HEK293 (cell line): Measurements from ENCODE around the gene ATE1.
A peak's percentile ranks its signal among the peaks of the same experiment; 100 is the strongest.

Experiments
- CTCF ChIA-PET: fragments of 350-600 bp; formaldehyde crosslinking; extraction: SDS; loops from one replicate; lab custom pipeline; 2021; ENCODE audit warnings: antibody characterized with exemption; lab: Yijun Ruan, JAX
- POLR2A ChIA-PET: fragments of 300-600 bp; formaldehyde crosslinking; extraction: SDS; loops from one replicate; lab custom pipeline; 2020; ENCODE audit warnings: antibody characterized with exemption, inconsistent platforms; lab: Yijun Ruan, JAX
- H3K27ac ChIP-seq: fragments of 200-500 bp; sonication (Bioruptor generic); 2 replicates; pipeline ENCODE4 v1.5.1; 2014; ENCODE audit warnings: low read depth, low read length, control low read depth, inconsistent platforms; ENCODE audit errors: extremely low read depth
- H3K36me3 ChIP-seq, 2 experiments: fragments of 200-500 bp in 1 of 2; sonication (Bioruptor generic) in 1 of 2; 1 replicate in 1 of 2; 2 replicates in 1 of 2; pipeline ENCODE4 v1.5.1; 2014 to 2017; ENCODE audit warnings: inconsistent platforms in 2 of 2, low read length in 2 of 2; ENCODE audit not compliant: control insufficient read depth in 2 of 2, insufficient read depth in 1 of 2
- H3K4me1 ChIP-seq: fragments of 200-500 bp; sonication (Bioruptor generic); 2 replicates; pipeline ENCODE4 v1.5.1; 2014; ENCODE audit warnings: mild to moderate bottlenecking, low read length, inconsistent platforms; ENCODE audit not compliant: control insufficient read depth, insufficient read depth
- H3K4me3 ChIP-seq: 2 replicates; pipeline ENCODE4 v1.5.1; 2011; ENCODE audit warnings: low read depth, mild to moderate bottlenecking, control low read depth, low read length, moderate library complexity
- H3K9me3 ChIP-seq: fragments of 200-500 bp; sonication (Bioruptor generic); 2 replicates; pipeline ENCODE4 v1.5.1; 2014; ENCODE audit warnings: low read depth, low read length, inconsistent platforms; ENCODE audit not compliant: control insufficient read depth, insufficient read depth
- BCL6B ChIP-seq: fragments of 450-650 bp; formaldehyde crosslinking; IDR thresholded peaks from 2 replicates; pipeline ENCODE4 v1.5.1; 2017; ENCODE audit warnings: missing biosample characterization, missing genetic modification characterization
- GLIS1 ChIP-seq: fragments of 450-650 bp; formaldehyde crosslinking; IDR thresholded peaks from 2 replicates; pipeline ENCODE4 v1.5.1; 2016; ENCODE audit warnings: missing biosample characterization, missing genetic modification characterization
- HOXA7 ChIP-seq: sonication (generic); formaldehyde crosslinking; IDR thresholded peaks from 2 replicates; pipeline ENCODE4 v1.8.1; 2022; ENCODE audit warnings: missing genetic modification reagents, borderline replicate concordance
- IKZF3 ChIP-seq: fragments of 450-650 bp; IDR thresholded peaks from 2 replicates; pipeline ENCODE4 v1.5.0; 2018; ENCODE audit warnings: missing biosample characterization, mild to moderate bottlenecking, missing genetic modification characterization, moderate library complexity
- KLF16 ChIP-seq: fragments of 450-650 bp; formaldehyde crosslinking; IDR thresholded peaks from 2 replicates; pipeline ENCODE4 v1.5.1; 2017; ENCODE audit warnings: missing biosample characterization, missing genetic modification characterization
- MYNN ChIP-seq: fragments of 450-650 bp; formaldehyde crosslinking; IDR thresholded peaks from 2 replicates; pipeline ENCODE4 v1.5.1; 2016; ENCODE audit warnings: missing biosample characterization, missing genetic modification characterization, borderline replicate concordance
- PRDM6 ChIP-seq: fragments of 450-650 bp; formaldehyde crosslinking; IDR thresholded peaks from 2 replicates; pipeline ENCODE4 v1.5.1; 2017; ENCODE audit warnings: missing biosample characterization, missing genetic modification characterization
- RBAK ChIP-seq: fragments of 450-650 bp; formaldehyde crosslinking; IDR thresholded peaks from 2 replicates; pipeline ENCODE4 v1.5.1; 2016; ENCODE audit warnings: missing biosample characterization, missing genetic modification characterization
- REPIN1 ChIP-seq: fragments of 450-650 bp; formaldehyde crosslinking; IDR thresholded peaks from 2 replicates; pipeline ENCODE4 v1.5.1; 2017; ENCODE audit warnings: missing biosample characterization, missing genetic modification characterization, low read depth
- SP2 ChIP-seq: fragments of 450-650 bp; formaldehyde crosslinking; IDR thresholded peaks from 2 replicates; pipeline ENCODE4 v1.5.1; 2016; ENCODE audit warnings: missing biosample characterization, missing genetic modification characterization
- SP7 ChIP-seq: fragments of 450-650 bp; formaldehyde crosslinking; IDR thresholded peaks from 2 replicates; pipeline ENCODE4 v1.5.1; 2016; ENCODE audit warnings: missing biosample characterization, missing genetic modification characterization
- WT1 ChIP-seq: fragments of 450-650 bp; formaldehyde crosslinking; IDR thresholded peaks from 2 replicates; pipeline ENCODE4 v1.5.1; 2016; ENCODE audit warnings: missing biosample characterization, missing genetic modification characterization
- ZBTB1 ChIP-seq: fragments of 450-650 bp; formaldehyde crosslinking; IDR thresholded peaks from 2 replicates; pipeline ENCODE4 v1.5.1; 2016; ENCODE audit warnings: missing biosample characterization, missing genetic modification characterization
- ZBTB49 ChIP-seq: fragments of 450-650 bp; formaldehyde crosslinking; IDR thresholded peaks from 2 replicates; pipeline ENCODE4 v1.5.1; 2016; ENCODE audit warnings: missing biosample characterization, missing genetic modification characterization, low read depth
- ZNF146 ChIP-seq: fragments of 450-650 bp; formaldehyde crosslinking; IDR thresholded peaks from 2 replicates; pipeline ENCODE4 v1.5.1; 2016; ENCODE audit warnings: missing biosample characterization, missing genetic modification characterization
- ZNF18 ChIP-seq: fragments of 450-650 bp; formaldehyde crosslinking; IDR thresholded peaks from 2 replicates; pipeline ENCODE4 v1.5.1; 2016; ENCODE audit warnings: missing biosample characterization, missing genetic modification characterization
- ZNF366 ChIP-seq: fragments of 450-650 bp; formaldehyde crosslinking; conservative IDR thresholded peaks from 2 replicates; pipeline ENCODE4 v1.5.1; 2016; ENCODE audit warnings: missing biosample characterization, missing genetic modification characterization
- ZNF391 ChIP-seq: fragments of 450-650 bp; formaldehyde crosslinking; IDR thresholded peaks from 2 replicates; pipeline ENCODE4 v1.5.1; 2016; ENCODE audit warnings: low read depth, missing biosample characterization, missing genetic modification characterization, borderline replicate concordance
- ZNF548 ChIP-seq: fragments of 450-650 bp; formaldehyde crosslinking; IDR thresholded peaks from 2 replicates; pipeline ENCODE4 v1.5.1; 2016; ENCODE audit warnings: missing biosample characterization, missing genetic modification characterization
- ZNF558 ChIP-seq: fragments of 450-650 bp; formaldehyde crosslinking; IDR thresholded peaks from 2 replicates; pipeline ENCODE4 v1.5.1; 2016; ENCODE audit warnings: missing biosample characterization, missing genetic modification characterization
- ZNF658 ChIP-seq: fragments of 450-650 bp; formaldehyde crosslinking; IDR thresholded peaks from 2 replicates; pipeline ENCODE4; 2016; ENCODE audit warnings: missing biosample characterization, missing genetic modification characterization
- ZNF660 ChIP-seq: fragments of 450-650 bp; IDR thresholded peaks from 2 replicates; pipeline ENCODE4 v1.5.1; 2018; ENCODE audit warnings: missing biosample characterization, mild to moderate bottlenecking, missing genetic modification characterization
- ZNF677 ChIP-seq: fragments of 450-650 bp; IDR thresholded peaks from 2 replicates; pipeline ENCODE4 v1.5.0; 2018; ENCODE audit warnings: missing biosample characterization, mild to moderate bottlenecking, missing genetic modification characterization, moderate library complexity
- TF ChIP-seq, protein P1 (sequence below): fragments of 450-650 bp; formaldehyde crosslinking; IDR thresholded peaks from 2 replicates; pipeline ENCODE4 v1.5.1; 2016; ENCODE audit warnings: missing biosample characterization, missing genetic modification characterization

The ATE1 gene

DNA sequence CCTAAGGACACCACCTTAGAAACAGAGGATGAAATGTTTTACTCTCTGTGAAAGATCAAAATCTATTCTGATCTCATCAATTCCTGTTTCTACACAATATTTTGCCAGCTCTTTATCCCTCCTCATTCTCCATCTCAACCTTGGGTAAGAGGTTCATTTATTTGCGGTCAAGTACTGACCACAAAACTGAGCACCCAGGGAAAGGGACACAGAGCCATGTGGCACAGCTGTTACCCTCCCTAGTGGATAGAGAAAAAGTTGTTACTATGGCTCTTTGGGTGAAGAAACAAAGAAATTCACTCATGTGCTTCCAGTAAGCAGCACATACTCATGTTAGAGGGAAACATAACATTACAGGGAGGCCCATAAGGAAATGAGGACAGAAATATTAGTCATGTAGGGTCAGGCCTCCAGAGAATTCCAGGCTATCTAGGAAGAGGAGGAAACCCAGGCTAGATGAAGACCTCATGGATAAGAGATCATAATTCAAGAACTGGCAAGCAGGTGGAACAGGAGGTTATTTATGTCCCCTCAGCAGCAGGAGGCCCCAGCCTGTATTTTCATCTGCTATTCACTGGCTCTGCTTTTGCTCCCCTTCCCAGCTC lies 114.5 kb downstream of the ATE1 start:
- Histone ChIP-seq H3K9me3 (no peaks in the 10 kb centered on the region), H3K4me1 (peaks cover 11% of the 10 kb centered on the region), H3K27ac (no peak overlapping the region; the same call in 1 of the 2 replicates), H3K36me3 (peaks cover 0 to 3% of the 10 kb centered on the region in 2 experiments; a peak in 1 of 3 replicates), H3K4me3 (no peak overlapping the region)
- 0 out of 2 replicates have a peak, but pooled peaks have one; percentile 37 for TF ChIP-seq BCL6B
- TF ChIP-seq PRDM6, result 0 out of 2 replicates have a peak, but pooled peaks have one; percentile 24
- TF ChIP-seq, protein P1, sequence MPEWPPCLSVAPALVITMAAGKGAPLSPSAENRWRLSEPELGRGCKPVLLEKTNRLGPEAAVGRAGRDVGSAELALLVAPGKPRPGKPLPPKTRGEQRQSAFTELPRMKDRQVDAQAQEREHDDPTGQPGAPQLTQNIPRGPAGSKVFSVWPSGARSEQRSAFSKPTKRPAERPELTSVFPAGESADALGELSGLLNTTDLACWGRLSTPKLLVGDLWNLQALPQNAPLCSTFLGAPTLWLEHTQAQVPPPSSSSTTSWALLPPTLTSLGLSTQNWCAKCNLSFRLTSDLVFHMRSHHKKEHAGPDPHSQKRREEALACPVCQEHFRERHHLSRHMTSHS, result no peak
- peak; percentile 14; the same call in 1 of the 2 replicates for TF ChIP-seq WT1 (tag by site-specific recombination)
- TF ChIP-seq SP7 (tag by site-specific recombination), result peak; percentile 84
- POLR2A ChIA-PET, result no interaction called here
- CTCF ChIA-PET, result interaction anchor here (0.6 to 1.2 kb wide), 3 partner anchors 10 to 88 kb away, joined by 3 read pairs; no protein-coding TSS in a partner anchor

GRCh38 chr10:121812031-121812430 lies 115.8 kb downstream of the ATE1 start:
- Histone ChIP-seq H3K4me3 (no peak overlapping the region), H3K27ac (no peak overlapping the region), H3K9me3 (no peaks in the 10 kb centered on the region), H3K36me3 (peaks cover 0 to 3% of the 10 kb centered on the region in 2 experiments; a peak in 1 of 3 replicates), H3K4me1 (peaks cover 8% of the 10 kb centered on the region)
- TF ChIP-seq ZNF366 (tag by site-specific recombination) (no peak), MYNN (tag by site-specific recombination) (no peak), ZNF391 (no peak)
- POLR2A ChIA-PET, result no interaction called here
- CTCF ChIA-PET, result interaction anchor here (0.8 to 1.2 kb wide), 2 partner anchors 12 to 63 kb away, joined by 3 to 4 read pairs; no protein-coding TSS in a partner anchor

GRCh38 chr10:121811386-121811785 lies 116.4 kb downstream of the ATE1 start:
- POLR2A ChIA-PET, result interaction anchor here (0.6 kb wide), 1 partner anchor 37 kb away, joined by 4 read pairs; no protein-coding TSS in a partner anchor
- CTCF ChIA-PET, result no interaction called here
- Histone ChIP-seq H3K4me1 (peaks cover 8% of the 10 kb centered on the region), H3K27ac (no peak overlapping the region), H3K36me3 (peaks cover 0 to 3% of the 10 kb centered on the region in 2 experiments; a peak in 1 of 3 replicates), H3K9me3 (no peaks in the 10 kb centered on the region), H3K4me3 (no peak overlapping the region)
- no peak for TF ChIP-seq REPIN1 (tag by site-specific recombination)
- no peak for TF ChIP-seq ZBTB1
- TF ChIP-seq IKZF3, result no peak
- TF ChIP-seq ZNF391, result no peak
- no peak for TF ChIP-seq ZNF146 (tag by site-specific recombination)
- TF ChIP-seq SP2 (tag by site-specific recombination), result no peak
- no peak for TF ChIP-seq ZNF677 (tag by site-specific recombination)
- no peak for TF ChIP-seq ZNF18
- no peak for TF ChIP-seq ZBTB49 (tag by site-specific recombination)
- TF ChIP-seq ZNF548 (tag by site-specific recombination), result no peak
- no peak for TF ChIP-seq ZNF660
- TF ChIP-seq KLF16, result no peak
- TF ChIP-seq HOXA7 (CRISPR knock-in tag), result no peak
- no peak for TF ChIP-seq RBAK
- no peak for TF ChIP-seq ZNF558 (tag by site-specific recombination)
- TF ChIP-seq ZNF658 (tag by site-specific recombination), result no peak
- no peak for TF ChIP-seq GLIS1 (tag by site-specific recombination)
